Measurements from ENCODE around the gene CFAP69. TPM values are rescaled to one million over a fixed set of nuclear protein-coding genes. Genes with fewer than 3 reads are reported as not detected.

The CFAP69 gene
- total and polyA plus RNA-seq, 10 of the 15 experiments (the other 5 are each of a cell fraction or from before 2014, with no cell fraction given): 0.11 to 3.1 (median 0.48) TPM; not detected in 1

DNA sequence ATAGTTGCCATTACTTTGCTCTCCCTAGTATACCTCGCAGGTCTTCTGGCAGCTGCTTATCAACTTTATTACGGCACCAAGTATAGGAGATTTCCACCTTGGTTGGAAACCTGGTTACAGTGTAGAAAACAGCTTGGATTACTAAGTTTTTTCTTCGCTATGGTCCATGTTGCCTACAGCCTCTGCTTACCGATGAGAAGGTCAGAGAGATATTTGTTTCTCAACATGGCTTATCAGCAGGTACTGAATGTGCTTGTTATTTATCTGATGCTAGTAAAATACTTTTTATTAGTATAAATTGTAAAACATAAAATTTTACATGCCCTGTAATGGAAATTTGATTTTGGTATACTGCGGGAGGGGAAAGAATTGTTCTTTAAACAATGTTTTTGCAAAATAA is 17.7 kb upstream of the CFAP69 start:
- Histone ChIP-seq H3K9me3 (replicated peaks; ENCODE audit: control insufficient read depth, insufficient read depth, low read length) (no peaks in the 10 kb centered on the region), H4K20me1 (ENCODE audit: control insufficient read depth, insufficient read depth) (no peaks in the 10 kb centered on the region), H3K27me3 (replicated peaks in 1 of 2; ENCODE audit: control insufficient read depth in 2 of 2, insufficient read depth in 2 of 2, low read length in 1 of 2) (no peaks in the 10 kb centered on the region), H3K9ac (ENCODE audit: control insufficient read depth, insufficient read depth, low read length) (no peak overlapping the region), H3K4me3 (no peak overlapping the region), H3K27ac (ENCODE audit: control insufficient read depth, insufficient read depth) (no peak overlapping the region), H3K4me1 (ENCODE audit: control insufficient read depth, insufficient read depth, low read length) (no peaks in the 10 kb centered on the region), H3K36me3 (ENCODE audit: control insufficient read depth in 2 of 2, insufficient read depth in 2 of 2, low read length in 1 of 2) (no peaks in the 10 kb centered on the region), H3K79me2 (ENCODE audit: control insufficient read depth, insufficient read depth, low read length) (no peaks in the 10 kb centered on the region), H3K4me2 (ENCODE audit: control insufficient read depth, insufficient read depth) (no peak overlapping the region), H2AFZ (ENCODE audit: control insufficient read depth, low read depth, low read length) (no peak overlapping the region)
- BruUV-seq (replicated peaks): no TSS peak
- POLR2A ChIA-PET: interaction anchor here (1.2 to 5.7 kb wide), 5 partner anchors 10 to 49 kb away, joined by 3 to 40 read pairs (median 5); partner anchors contain the start of gene STEAP2
- no peak for ATAC-seq
- no peak for DNase-seq (ENCODE audit: low read depth, low spot score)
- RAD21 ChIA-PET (ENCODE audit: unreplicated experiment): interaction anchor here (1.3 to 1.8 kb wide), 3 partner anchors 8 to 16 kb away, joined by 5 to 10 read pairs (median 9); partner anchors contain the start of gene STEAP2
- WGBS (ENCODE audit: insufficient coverage, insufficient replicate concordance, low lambda C conversion rate, missing lambda C conversion rate): 51% methylated on average over 5 of the region's 5 CpGs
- SMC1A ChIA-PET (ENCODE audit: uncharacterized antibody, unreplicated experiment): interaction anchor here (1.0 to 12.3 kb wide), 8 partner anchors 8 to 376 kb away, joined by 3 to 116 read pairs (median 5); partner anchors contain the start of genes CFAP69 and STEAP2
- CTCF ChIA-PET: interaction anchor here (0.7 to 8.3 kb wide), 3 partner anchors 9 to 39 kb away, joined by 3 to 67 read pairs (median 5); partner anchors contain the start of gene STEAP2
- intact Hi-C loops (cut with micrococcal nuclease; ENCODE audit: unreplicated experiment): no loop called here
- in situ Hi-C loops (cut with MboI): no loop called here
- TF ChIP-seq ASH2L (IDR thresholded peaks at IDR 0.05; ENCODE audit: borderline replicate concordance, low read depth) (no peak), PAX5 (IDR thresholded peaks at IDR 0.05; ENCODE audit: borderline replicate concordance, low read depth, low read length) (no peak), SREBF2 (IDR thresholded peaks at IDR 0.05; ENCODE audit: low read length) (no peak), TARDBP (IDR thresholded peaks at IDR 0.05; ENCODE audit: borderline replicate concordance) (no peak), MEF2A (IDR thresholded peaks at IDR 0.05; ENCODE audit: insufficient read depth, low read depth, low read length) (no peak), RFX5 (IDR thresholded peaks at IDR 0.05; ENCODE audit: low read depth, low read length) (no peak), TCF3 (IDR thresholded peaks at IDR 0.05; ENCODE audit: borderline replicate concordance, insufficient read depth, low read depth, low read length) (no peak), DPF2 (IDR thresholded peaks at IDR 0.05) (no peak), NBN (IDR thresholded peaks at IDR 0.05) (no peak), ESRRA (IDR thresholded peaks at IDR 0.05; ENCODE audit: low read length) (no peak), EP300 (IDR thresholded peaks at IDR 0.05; ENCODE audit: borderline replicate concordance in 1 of 2, control insufficient read depth in 1 of 2, low read depth in 2 of 2, low read length in 2 of 2) (no peak), SMC3 (IDR thresholded peaks at IDR 0.05; ENCODE audit: borderline replicate concordance, low read length) (no peak), ZNF207 (IDR thresholded peaks at IDR 0.05; ENCODE audit: borderline replicate concordance) (no peak)
- TF ChIP-seq, protein P1, sequence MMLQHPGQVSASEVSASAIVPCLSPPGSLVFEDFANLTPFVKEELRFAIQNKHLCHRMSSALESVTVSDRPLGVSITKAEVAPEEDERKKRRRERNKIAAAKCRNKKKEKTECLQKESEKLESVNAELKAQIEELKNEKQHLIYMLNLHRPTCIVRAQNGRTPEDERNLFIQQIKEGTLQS (IDR thresholded peaks at IDR 0.05; ENCODE audit: borderline replicate concordance, extremely low read depth, low read depth, low read length): no peak
- TF ChIP-seq, protein P2, sequence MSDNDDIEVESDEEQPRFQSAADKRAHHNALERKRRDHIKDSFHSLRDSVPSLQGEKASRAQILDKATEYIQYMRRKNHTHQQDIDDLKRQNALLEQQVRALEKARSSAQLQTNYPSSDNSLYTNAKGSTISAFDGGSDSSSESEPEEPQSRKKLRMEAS (IDR thresholded peaks at IDR 0.05; ENCODE audit: low read depth, low read length): no peak
- TF ChIP-seq, protein P3, sequence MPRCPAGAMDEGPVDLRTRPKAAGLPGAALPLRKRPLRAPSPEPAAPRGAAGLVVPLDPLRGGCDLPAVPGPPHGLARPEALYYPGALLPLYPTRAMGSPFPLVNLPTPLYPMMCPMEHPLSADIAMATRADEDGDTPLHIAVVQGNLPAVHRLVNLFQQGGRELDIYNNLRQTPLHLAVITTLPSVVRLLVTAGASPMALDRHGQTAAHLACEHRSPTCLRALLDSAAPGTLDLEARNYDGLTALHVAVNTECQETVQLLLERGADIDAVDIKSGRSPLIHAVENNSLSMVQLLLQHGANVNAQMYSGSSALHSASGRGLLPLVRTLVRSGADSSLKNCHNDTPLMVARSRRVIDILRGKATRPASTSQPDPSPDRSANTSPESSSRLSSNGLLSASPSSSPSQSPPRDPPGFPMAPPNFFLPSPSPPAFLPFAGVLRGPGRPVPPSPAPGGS (IDR thresholded peaks at IDR 0.05; ENCODE audit: borderline replicate concordance, insufficient read depth, low read depth, low read length, poor library complexity, severe bottlenecking): no peak
- TF ChIP-seq, protein P4, sequence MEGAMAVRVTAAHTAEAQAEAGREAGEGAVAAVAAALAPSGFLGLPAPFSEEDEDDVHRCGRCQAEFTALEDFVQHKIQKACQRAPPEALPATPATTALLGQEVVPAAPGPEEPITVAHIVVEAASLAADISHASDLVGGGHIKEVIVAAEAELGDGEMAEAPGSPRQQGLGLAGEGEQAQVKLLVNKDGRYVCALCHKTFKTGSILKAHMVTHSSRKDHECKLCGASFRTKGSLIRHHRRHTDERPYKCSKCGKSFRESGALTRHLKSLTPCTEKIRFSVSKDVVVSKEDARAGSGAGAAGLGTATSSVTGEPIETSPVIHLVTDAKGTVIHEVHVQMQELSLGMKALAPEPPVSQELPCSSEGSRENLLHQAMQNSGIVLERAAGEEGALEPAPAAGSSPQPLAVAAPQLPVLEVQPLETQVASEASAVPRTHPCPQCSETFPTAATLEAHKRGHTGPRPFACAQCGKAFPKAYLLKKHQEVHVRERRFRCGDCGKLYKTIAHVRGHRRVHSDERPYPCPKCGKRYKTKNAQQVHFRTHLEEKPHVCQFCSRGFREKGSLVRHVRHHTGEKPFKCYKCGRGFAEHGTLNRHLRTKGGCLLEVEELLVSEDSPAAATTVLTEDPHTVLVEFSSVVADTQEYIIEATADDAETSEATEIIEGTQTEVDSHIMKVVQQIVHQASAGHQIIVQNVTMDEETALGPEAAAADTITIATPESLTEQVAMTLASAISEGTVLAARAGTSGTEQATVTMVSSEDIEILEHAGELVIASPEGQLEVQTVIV (IDR thresholded peaks at IDR 0.05; ENCODE audit: borderline replicate concordance, partially characterized antibody): no peak
- FAIRE-seq: no peak

All from GM12878 (cell line).